Esophagus mucosa (tissue), 1 donor: Measurements from ENCODE around the gene CENPP. TPM values are rescaled to one million over a fixed set of nuclear protein-coding genes. Genes with fewer than 3 reads are reported as not detected.
A peak's percentile ranks its signal among the peaks of the same experiment; 100 is the strongest.

Source experiments
- ATAC-seq: fragments of 200-7000 bp; cut with Tn5 transposase; one replicate; pipeline ENCODE4 v1.9.1; 2020
- total RNA-seq: library from RNA; stranded (reverse); gene quantifications from one replicate; pipeline ENCODE4 v1.2.4, GENCODE V29; 2023
- donor health status: DM: yes; HTN: yes; CAD: no.

CENPP gene
- total RNA-seq, 1 donor from 2014 or later: 8.2 TPM

GRCh38 chr9:92641092-92641809 lies 315.5 kb downstream of the CENPP start:
- no peak for ATAC-seq

GRCh38 chr9:92642041-92642451 lies 316.3 kb downstream of the CENPP start:
- ATAC-seq: no peak

DNA sequence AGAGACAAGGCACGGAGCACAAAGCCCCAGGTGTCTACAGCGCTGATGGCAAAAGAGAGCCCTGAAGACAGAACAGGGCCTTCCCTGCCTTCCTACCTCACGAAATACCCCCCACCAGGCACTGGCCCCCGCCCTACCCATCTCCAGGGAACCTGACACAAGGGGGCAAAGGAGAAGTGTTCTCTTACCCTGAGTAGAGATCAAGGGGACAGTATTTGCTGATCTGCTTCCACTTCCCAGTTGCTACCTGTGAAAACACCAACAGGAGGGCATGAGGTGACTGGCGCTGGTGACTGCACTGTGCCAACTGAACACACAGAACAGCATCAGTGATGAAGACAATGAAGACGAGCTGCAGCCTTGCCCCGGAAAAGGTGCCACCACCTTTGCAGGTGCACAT lies 316.8 kb downstream of the CENPP start:
- no peak for ATAC-seq

DNA sequence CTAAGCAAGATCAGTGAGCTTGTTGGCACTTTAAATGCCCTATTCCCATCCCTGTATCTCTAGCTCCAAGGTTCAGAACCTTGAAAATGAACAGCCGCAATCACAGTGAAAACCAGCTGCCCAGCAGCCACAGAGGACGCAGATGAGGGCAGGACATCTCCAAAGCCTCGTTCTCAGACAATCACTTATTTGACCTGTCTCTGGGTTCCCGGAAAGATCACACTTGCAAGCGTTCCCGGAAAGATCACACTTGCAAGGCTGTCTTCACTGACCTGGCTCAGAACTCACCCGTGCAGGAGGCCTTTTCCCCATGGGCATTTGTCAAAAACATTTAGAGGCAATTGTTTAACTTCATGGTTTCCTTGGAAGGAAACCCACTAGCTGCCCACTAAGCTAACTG lies 318.5 kb downstream of the CENPP start:
- no peak for ATAC-seq

GRCh38 chr9:92645041-92645440 lies 319.3 kb downstream of the CENPP start:
- no peak for ATAC-seq

DNA sequence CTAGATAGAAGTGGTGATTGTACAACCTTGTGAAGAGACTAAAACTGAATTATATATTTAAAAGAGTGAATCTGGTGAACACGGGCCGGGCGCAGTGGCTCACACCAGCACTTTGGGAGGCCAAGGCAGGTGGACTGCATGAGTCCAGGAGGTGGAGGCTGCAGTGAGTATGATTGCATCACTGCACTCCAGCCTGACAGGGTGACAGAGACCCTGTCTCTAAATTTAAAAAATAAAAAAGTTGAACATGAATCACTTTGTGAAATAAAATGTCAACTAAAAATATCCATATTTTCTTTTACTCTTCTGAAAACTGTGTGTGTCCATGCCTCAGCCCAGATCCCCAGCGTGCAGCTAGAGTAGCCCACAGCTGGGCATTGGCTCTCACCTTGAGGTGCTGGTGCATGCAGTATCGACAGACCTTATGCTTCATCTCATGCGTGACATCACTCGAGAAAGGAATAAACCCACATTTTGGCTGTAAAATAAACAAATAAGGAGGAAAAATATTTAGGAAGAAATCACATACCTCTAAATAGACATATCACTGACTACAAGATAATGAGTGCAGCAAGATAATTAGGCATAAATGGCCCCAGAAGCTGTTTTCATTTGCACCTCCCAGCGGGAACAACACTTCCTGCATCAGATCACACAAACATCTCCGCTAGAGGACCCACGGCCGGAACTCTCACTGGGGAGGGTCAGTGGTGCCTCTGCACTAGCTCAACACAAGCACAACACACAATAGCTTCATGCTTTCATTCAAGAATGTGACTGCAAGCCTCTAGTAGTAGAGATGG lies 322.1 kb downstream of the CENPP start:
- no peak for ATAC-seq

DNA sequence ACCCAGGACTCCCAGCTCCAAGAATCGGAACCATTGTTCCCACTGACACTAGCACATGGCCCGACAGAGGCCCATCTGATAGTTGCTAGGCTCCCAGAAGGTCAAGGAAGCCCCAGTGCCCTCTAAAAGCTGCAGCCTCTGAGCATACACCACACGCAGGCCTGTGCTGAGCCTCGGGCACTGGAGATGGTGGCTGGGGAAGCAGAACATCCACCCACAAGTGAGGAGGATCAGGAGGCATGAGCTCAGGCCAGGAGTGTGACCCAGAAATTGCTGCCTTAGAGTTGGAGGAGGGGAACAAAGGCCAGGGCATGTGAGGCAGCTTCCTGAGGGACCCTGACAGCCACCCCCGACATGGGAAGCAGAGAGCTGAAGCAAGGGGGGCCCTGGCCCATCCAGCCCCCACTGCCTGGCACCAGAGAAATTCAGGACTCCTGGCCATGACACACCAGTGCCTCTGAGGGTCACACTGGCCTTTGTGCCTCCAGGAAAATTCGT lies 322.8 kb downstream of the CENPP start:
- ATAC-seq: peak; percentile 5

DNA sequence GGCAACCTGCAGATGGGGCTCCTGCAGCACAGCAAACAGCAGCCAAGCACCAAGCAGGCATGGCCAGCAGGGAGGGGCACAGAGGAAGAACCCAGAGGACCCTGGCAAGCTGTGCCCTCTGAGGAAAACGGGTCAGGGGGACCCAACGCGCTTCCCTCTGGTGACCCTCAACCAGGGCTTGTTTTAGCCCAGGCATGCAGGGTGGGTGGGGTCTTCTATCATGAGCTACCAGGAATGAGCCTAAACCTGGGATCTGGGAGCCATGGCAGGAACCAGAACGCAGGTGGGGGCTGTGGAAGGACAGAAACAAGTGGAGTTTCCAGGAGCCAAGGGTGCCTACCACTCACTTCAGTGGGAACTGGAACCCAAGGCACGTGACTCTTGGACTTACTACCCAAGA lies 323.3 kb downstream of the CENPP start:
- peak; percentile 9 for ATAC-seq

DNA sequence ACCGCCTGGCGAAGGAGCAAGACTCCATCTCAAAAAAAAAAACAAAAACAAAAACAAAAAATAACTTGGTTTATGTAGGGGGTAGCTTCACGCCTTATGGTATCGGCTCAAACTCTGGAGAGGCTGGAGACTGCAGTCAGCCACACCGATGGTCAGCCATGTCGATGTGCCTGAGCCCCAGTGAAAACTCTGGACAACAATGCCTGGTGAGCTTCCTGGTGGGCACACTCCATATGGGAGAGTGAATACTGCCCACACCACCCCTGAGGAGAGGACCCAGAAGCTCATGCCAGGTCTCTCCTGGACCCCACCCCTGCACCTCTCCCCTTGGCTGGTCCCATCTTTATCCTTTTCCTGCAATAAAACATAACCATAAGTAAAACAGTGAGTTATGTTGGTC lies 324.5 kb downstream of the CENPP start:
- no peak for ATAC-seq

- ATAC-seq: no peak
Measured at GRCh38 chr9:92650839-92651621, 325.3 kb downstream of the CENPP start.

GRCh38 chr9:92652461-92652860 lies 326.7 kb downstream of the CENPP start:
- no peak for ATAC-seq

GRCh38 chr9:92654481-92655301 lies 328.9 kb downstream of the CENPP start:
- peak; percentile 97 for ATAC-seq

DNA sequence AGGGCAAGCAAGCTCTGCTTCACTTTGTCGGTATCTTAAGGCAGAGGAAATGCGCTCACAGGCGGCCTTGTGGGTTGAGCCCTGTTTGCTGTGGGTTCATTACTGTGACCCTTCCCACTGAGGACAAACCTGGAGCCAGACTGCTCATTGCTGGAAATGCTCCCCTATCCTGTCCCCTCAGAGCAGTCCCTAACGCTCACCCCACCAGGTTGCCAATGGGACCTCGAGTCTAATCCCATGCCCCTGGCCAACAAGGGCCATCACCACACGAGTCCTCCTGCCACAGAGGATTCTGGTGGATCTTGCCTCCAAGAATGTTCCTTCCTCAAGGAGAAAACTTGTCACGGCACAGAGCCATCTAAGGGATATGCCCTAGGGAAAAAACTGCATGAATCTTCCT lies 329.6 kb downstream of the CENPP start:
- ATAC-seq: no peak

DNA sequence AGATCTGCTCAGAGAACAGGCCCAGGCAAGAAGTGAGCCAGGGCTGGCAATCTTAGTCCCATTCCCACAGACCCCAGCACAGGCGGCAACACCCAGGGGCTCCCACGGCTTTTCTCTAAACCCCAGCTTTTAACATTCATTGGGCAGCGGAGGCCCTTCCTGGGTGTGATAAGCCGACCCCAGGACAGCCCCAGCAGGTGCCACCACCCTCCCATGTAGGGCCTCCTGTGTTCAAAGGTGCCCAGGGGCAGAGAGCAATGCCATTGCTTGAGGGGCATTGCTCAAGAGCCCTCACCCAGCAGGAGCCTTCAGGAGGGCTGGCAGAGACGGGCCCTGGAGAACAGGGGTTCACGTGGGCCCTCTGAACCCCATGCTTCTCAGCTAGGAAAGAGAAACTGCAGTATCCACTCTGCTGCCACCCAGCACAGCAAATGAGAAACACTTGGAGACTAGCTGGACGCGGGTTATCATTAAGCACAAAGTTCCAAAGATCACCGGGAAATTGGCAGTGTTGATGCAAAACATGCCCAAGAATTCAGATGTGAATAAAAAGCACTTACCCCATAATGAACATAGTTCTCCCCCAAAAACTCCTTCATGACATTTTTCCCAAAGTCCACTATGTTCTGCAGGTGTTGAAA lies 330.3 kb downstream of the CENPP start:
- no peak for ATAC-seq

DNA sequence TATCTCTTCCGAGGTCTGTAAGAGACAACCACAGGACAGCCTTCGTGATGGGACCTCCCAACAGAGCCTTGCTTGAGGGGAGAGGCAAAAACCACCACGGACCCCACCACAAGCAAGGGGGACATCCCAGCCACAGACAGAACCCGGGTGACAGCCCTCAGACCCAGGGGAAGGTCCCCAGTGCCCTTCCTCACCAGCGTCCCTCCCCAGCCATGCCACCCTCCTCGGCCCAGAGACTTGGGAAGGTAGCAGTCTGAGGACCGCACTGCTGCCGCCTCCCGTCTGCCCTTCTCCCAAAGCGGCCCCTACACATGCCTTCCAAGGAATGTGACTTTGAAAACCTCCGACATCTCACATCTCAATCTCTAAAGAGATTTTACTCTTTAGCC lies 330.8 kb downstream of the CENPP start:
- ATAC-seq: no peak

DNA sequence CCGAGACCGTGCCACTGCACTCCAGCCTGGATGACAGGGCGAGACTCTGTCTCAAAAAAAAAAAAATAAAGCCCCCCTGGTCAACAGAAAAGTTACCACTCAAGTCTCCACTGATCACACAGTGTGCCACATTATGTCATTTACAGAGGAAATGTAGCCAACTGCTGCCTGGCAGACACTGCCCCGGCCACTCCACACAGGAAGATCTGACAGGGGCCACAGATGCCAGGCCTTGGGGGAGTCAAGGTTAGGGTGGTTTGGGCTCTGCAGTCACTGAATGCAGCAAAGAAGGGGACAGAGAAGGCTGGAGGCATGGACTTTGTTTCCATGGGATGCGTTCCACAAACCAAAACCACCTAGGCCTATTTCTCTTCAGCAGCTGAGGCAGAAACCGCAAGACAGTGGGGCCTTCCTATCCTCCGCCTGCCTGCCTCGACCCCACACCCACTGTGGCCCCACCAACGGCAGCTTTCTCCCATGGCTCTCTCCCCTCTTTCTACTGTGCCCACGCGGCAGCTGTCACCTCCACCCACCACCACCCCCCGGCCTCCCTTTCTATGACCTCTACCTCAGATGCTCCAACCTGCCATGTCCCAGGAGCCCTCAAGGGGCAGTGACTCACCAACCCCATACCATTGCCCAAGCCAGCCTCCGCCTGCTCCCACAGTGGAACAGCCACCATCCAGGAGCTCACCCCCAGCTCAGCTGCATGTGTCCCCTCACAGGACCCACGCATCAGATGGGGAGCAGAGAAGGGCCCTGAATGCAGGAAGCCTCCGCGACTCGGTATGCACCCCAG lies 331.7 kb downstream of the CENPP start:
- ATAC-seq: peak; percentile 24

GRCh38 chr9:92658176-92658575 lies 332.4 kb downstream of the CENPP start:
- ATAC-seq: no peak

DNA sequence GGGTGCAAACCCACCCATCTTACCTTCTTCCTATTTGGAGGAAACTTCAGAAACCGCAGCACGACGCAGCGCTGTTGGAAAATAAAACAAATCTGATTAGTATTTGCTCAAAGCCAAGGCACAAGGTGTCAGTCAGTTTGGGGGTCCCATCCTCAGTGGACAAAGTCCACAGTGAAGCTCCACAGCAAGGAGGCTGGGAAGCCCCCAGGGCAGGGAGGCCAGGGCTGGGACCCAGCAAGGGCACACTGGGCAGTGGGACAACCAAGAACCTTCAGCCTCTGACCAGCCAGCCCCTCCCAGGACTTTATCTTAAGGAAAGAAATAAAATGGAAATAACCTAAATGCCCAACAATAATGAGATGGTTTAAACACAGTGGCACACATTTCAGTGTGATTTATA lies 332.9 kb downstream of the CENPP start:
- ATAC-seq: no peak

DNA sequence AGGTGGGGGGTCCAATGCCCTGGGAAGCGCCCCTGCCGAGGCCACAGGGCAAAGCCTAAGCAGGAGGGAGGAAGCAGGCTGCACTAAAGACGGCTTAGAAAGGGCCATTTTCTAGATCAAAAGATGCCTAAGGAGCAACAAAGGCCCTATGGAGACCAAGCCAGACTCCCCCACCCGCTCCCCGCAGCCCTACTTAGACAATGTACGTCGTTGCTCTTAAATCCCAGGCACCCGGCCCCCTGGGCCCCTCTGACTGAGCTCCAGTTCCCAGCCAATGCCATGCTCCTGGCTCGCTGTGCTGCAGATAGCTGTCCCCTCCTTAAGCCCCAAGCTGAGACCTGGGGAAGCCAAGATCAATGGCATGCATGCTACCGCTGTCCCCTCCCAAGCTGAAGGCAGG lies 333.8 kb downstream of the CENPP start:
- ATAC-seq: no peak

GRCh38 chr9:92660266-92660665 lies 334.5 kb downstream of the CENPP start:
- no peak for ATAC-seq

DNA sequence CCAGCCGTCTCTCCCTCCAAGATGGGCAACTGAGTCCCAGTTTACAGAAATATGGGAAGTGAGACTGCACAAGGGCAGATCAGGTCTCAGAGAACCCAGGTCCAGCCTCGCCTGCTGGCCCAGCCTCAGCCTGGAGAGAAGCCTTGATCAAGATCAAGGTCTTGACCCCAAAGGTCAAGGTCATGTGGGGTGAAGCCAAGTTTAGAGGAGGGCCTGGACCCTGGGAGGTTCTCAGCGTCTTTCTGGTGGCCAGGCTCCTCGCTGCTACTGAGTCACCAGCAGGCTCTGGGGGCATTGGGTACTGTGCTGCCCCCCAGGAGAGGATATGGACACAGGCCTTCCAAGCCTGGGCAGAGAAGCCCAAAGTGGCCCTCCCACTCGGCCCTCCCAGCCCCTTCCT lies 335.4 kb downstream of the CENPP start:
- ATAC-seq: no peak
